Uterine smooth muscle cell (primary cell): ENCODE results near the gene KRT79. TPM values are rescaled to one million over a fixed set of nuclear protein-coding genes. Genes with fewer than 3 reads are reported as not detected.

Experiments used
- total RNA-seq: library from RNA; depleted of rRNA; stranded (reverse); fragments of >200 nt; gene quantifications from 2 replicates; pipeline ENCODE4 v1.2.3, GENCODE V29; 2014

The KRT79 gene
- not detected in 2 replicates for total RNA-seq

DNA sequence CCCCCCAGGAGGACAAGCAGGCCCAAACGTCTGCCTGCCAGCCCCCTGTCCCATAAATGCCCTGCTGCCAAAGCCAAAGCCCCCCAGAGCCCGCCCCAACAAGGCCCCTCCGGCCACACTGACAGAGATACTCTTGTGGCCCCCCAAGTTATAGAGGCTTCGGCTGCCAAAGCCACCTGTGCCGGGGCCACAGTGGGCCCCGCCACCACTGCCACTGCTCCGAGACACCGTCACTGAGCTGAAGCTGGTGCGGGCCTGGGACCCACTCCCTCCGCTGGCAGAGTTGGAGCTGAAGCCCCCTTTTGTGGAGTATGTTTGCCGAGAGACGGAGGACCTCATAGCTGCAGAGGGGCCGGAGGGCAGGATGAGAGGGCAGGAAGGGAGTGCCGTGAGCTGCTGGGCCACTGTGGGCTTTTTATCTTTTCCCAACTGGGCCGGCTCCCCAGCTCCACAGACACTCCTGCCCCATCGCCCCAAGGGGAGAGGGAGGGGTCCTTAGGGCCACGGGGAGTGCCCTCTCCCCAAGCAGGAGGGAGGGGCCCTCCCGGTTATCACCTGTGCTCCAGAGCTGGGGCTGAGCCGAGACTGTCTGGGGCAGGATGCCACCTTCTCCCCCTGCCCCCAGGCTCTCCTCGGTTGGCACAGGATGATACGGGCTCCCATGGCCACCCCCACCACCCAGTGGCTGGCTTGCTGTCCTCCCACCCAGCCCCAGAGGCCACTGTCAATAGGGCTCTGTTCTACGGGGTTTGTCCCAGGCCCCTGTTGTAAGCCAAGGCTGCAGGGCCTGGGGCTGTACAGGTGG lies at the start of gene KRT79:
Gene KRT79, minus strand, starts transcription at position 390 of the 805 bp plus-strand sequence. Its CDS starts 51 bp downstream, at position 339.

DNA sequence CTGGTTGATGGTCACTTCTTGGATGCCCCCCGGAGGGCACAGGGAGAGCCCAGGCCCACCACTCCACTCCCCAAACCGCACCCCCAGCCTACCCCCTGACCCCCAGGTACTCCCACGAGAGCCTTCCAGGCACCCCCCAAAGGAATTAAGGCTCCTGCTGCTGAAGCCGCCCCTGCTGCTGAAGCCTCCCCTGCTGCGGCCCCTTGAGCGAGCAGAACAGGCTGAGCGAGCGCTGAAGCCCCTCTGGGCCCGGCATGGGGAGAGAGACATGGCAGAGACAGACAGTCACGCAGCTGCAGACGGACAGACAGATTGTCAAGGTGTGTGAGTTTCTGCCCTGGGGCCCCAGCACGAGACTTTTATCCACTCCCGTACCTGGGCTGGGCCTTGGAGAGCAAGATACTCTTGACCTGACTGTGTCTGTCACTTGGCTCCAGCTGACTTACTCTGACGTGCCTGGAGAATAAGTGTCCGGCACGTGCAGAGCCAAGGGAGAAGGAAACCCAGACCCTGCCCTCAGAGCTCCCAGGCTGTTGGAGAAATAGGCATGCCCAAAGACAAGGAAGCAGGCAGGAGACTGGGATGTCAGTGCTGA lies 14.6 kb upstream of the KRT79 start, which contains the start of gene KRT78:
Gene KRT78, minus strand, starts transcription at position 334 of the 595 bp plus-strand sequence. Its CDS starts 64 bp downstream, at position 270.

DNA sequence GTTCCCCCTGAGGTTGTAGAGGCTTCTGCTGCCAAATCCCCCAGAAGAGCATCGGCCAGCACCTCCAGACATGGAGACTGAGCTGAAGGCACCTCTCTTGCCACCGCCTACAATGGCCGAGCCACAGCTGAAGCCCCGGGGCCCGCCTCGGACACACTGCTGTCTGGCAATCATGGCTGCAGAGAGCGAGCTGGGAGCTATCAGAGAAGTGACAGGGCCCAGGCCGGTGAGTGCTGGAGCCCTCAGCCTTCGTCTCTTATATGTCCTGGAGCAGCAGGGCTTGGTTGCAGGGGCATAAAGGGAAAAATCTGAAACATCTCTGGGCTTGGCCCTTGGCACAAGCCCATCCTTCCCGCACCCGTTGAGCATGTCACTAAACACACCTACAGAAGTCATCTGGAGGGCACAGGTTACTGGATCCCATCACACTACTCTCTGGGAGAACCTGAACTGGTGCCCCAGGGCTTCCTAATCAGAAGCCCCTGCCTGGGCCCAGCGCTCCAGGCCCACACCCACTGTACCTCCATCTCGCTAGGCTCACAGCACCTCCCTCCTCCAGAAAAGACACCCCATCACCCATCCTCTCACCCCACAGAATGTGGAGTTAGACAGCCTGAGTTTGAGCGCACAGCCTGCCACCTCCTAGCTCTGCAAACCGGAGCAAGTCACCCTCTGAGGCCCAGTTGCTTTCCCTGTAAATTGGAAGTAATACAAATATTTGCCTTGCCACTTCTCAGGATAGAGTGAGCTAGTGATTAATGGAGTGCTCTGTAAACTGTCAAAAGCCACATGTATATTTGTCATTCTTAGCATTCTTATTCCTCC lies 20.0 kb downstream of the KRT79 start, which contains the start of gene KRT4:
Gene KRT4, minus strand, starts transcription at position 232 of the 825 bp plus-strand sequence. Its CDS starts 58 bp downstream, at position 174.

DNA sequence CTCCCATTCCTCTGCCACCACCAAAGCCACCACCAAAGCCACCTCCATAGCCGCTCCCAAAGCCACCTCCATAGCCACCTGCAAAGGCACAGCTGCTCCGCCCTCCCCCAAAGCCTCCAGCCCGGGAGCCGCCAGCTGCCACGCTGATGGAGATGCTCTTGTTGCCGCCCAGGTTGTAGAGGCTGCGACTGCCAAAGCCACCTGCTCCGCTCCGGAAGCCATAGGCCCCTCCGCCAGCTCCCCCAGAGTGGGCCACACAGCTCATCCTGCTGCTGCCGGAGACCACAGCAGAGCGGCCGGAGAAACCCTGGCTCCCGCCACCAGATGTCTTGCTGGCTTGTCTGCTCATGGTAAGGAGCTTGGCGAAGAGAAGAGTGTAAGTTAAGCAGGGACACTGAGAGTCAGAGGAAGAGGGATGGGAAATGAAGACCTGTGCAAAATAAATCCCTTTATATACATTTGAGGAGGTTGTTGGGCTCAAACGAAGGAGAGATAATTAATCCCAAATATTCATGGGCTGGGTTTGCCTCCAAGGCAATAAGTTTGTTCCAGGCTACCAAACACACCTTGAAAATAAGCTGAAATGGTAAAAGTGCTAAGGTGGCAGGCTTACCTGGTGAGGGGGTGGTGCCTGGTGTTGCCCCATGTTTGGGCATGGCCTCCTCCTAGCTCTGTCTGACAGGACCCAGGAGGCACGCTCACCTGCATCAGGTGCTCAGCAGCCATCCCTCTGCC lies 38.2 kb downstream of the KRT79 start, which contains the start of gene KRT3:
Gene KRT3, minus strand, starts transcription at position 424 of the 735 bp plus-strand sequence. Its CDS starts 75 bp downstream, at position 349.

DNA sequence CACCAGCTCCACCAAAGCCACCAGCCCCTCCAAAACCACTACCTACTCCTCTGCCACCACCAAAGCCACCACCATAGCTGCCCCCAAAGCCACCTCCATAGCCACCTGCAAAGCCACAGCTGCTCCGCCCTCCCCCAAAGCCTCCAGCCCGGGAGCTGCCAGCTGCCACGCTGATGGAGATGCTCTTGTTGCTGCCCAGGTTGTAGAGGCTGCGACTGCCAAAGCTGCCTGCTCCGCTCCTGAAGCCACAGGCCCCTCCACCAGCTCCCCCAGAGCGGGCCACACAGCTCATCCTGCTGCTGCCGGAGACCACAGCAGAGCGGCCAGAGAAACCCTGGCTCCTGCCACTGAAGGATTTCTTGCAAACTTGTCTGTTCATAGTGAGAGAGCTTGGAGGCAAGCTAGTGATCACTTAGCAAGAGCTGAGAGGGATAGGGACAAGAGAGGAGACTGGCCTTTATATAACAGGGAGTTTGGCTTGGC lies 57.2 kb downstream of the KRT79 start, which contains the start of gene KRT76:
Gene KRT76, minus strand, starts transcription at position 433 of the 483 bp plus-strand sequence. Its CDS starts 54 bp downstream, at position 379.

Other genes starting within 250 kb of the KRT79 start
- not detected in 2 replicates for gene KRT72, start 232.8 kb downstream of the KRT79 start, total RNA-seq
- not detected in 2 replicates for gene KRT73, start 215.8 kb downstream of the KRT79 start, total RNA-seq
- gene KRT2, start 182.1 kb downstream of the KRT79 start, total RNA-seq = not detected in 2 replicates
- gene KRT1, start 153.9 kb downstream of the KRT79 start, total RNA-seq = not detected in 2 replicates
- gene KRT77, start 130.8 kb downstream of the KRT79 start, total RNA-seq = not detected in 2 replicates
- not detected in 2 replicates for gene KRT76, start 57.0 kb downstream of the KRT79 start, total RNA-seq
- not detected in 2 replicates for gene KRT3, start 38.2 kb downstream of the KRT79 start, total RNA-seq
- gene KRT4, start 20.2 kb downstream of the KRT79 start, total RNA-seq = under 0.01 TPM in 1 of 2 replicates, not detected in the other
- gene KRT78, start 14.7 kb upstream of the KRT79 start, total RNA-seq = not detected in 2 replicates
- 7.7 and 9.7 TPM in 2 replicates for gene KRT8, start 70.8 kb upstream of the KRT79 start, total RNA-seq
- gene KRT18, start 114.8 kb upstream of the KRT79 start, total RNA-seq = 34.6 and 35.4 TPM in 2 replicates
- 985 and 1,506 TPM in 2 replicates for gene EIF4B, start 172.1 kb upstream of the KRT79 start, total RNA-seq
- 27.6 and 30.5 TPM in 2 replicates for gene TNS2, start 215.8 kb upstream of the KRT79 start, total RNA-seq
- gene SPRYD3, start 245.1 kb upstream of the KRT79 start, total RNA-seq = 28.1 and 31.3 TPM in 2 replicates